PC-3 (cell line): ENCODE measurements around the gene ABCA7. TPM values are rescaled to one million over a fixed set of nuclear protein-coding genes. Genes with fewer than 3 reads are reported as not detected.

Experiments used
- ATAC-seq: fragments of 200-7000 bp; cut with Tn5 transposase; 2 replicates; pipeline ENCODE4 v1.9.1; 2020; ENCODE audit warnings: mild to moderate bottlenecking, moderate library complexity
- BruUV-seq: library from RNA; stranded (reverse); fragments of 400-500 nt; replicated peaks from 2 replicates; lab custom pipeline; 2021; lab: Mats Ljungman, UMichigan
- CTCF ChIA-PET: fragments of 300-600 bp; sonication (Branson Sonifier 250); formaldehyde crosslinking; loops from one replicate; lab custom pipeline; 2022; ENCODE audit warnings: antibody characterized with exemption; lab: Charles Lee
- POLR2A ChIA-PET: fragments of 300-600 bp; sonication (Branson Sonifier 250); formaldehyde crosslinking; loops from one replicate; lab custom pipeline; 2022; ENCODE audit warnings: antibody characterized with exemption; ENCODE audit not compliant: unreplicated experiment; lab: Charles Lee
- DNase-seq: peaks from one replicate; pipeline ENCODE4 v3.0.0-alpha.2; 2015
- H2AFZ ChIP-seq: fragments of 300-600 bp; sonication (generic); 2 replicates; pipeline ENCODE4 v1.6.0; 2016; ENCODE audit warnings: antibody characterized with exemption, low read length
- H3F3A ChIP-seq: fragments of 300-600 bp; sonication (generic); one replicate; pipeline ENCODE4 v1.6.0; 2017; ENCODE audit warnings: antibody characterized with exemption, low read length, control low read depth, mild to moderate bottlenecking; ENCODE audit not compliant: unreplicated experiment
- H3K27ac ChIP-seq: fragments of 300-600 bp; sonication (generic); 2 replicates; pipeline ENCODE4 v1.5.1; 2016; ENCODE audit warnings: mild to moderate bottlenecking, low read length
- H3K27me3 ChIP-seq: fragments of 300-600 bp; sonication (generic); 2 replicates; pipeline ENCODE4 v1.6.1; 2016; ENCODE audit warnings: low read length, mixed read lengths
- H3K36me3 ChIP-seq: fragments of 300-600 bp; sonication (generic); 2 replicates; pipeline ENCODE4 v1.6.1; 2016; ENCODE audit warnings: low read depth, mixed run types, low read length, mixed read lengths
- H3K4me1 ChIP-seq: fragments of 300-600 bp; sonication (generic); 2 replicates; pipeline ENCODE4 v1.5.1; 2016; ENCODE audit warnings: low read length; ENCODE audit not compliant: insufficient read depth
- H3K4me2 ChIP-seq: fragments of 300-600 bp; sonication (generic); 2 replicates; pipeline ENCODE4 v1.6.0; 2016; ENCODE audit warnings: low read length
- H3K4me3 ChIP-seq: fragments of 300-600 bp; sonication (generic); 2 replicates; pipeline ENCODE4 v1.5.1; 2016; ENCODE audit warnings: mild to moderate bottlenecking, low read length, mixed read lengths
- H3K79me2 ChIP-seq: fragments of 300-600 bp; sonication (generic); 2 replicates; pipeline ENCODE4 v1.6.1; 2017; ENCODE audit warnings: low read length, mixed read lengths
- H3K9ac ChIP-seq: fragments of 300-600 bp; sonication (generic); 2 replicates; pipeline ENCODE4 v1.6.0; 2016; ENCODE audit warnings: mild to moderate bottlenecking, low read length
- H3K9me2 ChIP-seq: fragments of 300-600 bp; sonication (generic); replicated peaks from 2 replicates; pipeline ENCODE4 v1.6.1; 2016; ENCODE audit warnings: mixed run types, low read length, mixed read lengths
- H3K9me3 ChIP-seq: fragments of 300-600 bp; sonication (generic); 2 replicates; pipeline ENCODE4 v1.6.1; 2016; ENCODE audit warnings: low read length, mixed read lengths
- H4K20me1 ChIP-seq: fragments of 300-600 bp; sonication (generic); 2 replicates; pipeline ENCODE4 v1.6.1; 2016; ENCODE audit warnings: low read length, mixed read lengths
- CTCF ChIP-seq: fragments of 300-600 bp; sonication (generic); conservative IDR thresholded peaks from 2 replicates; pipeline ENCODE4 v1.5.1; 2017; ENCODE audit warnings: antibody characterized with exemption, low read depth, mild to moderate bottlenecking, low read length
- EZH2 ChIP-seq: fragments of 300-600 bp; sonication (generic); IDR thresholded peaks from one replicate; pipeline ENCODE4 v1.6.1; 2017; ENCODE audit warnings: antibody characterized with exemption, mild to moderate bottlenecking, low read length; ENCODE audit not compliant: unreplicated experiment
- EZH2phosphoT487 ChIP-seq: fragments of 300-600 bp; sonication (generic); IDR thresholded peaks from 2 replicates; pipeline ENCODE4 v1.6.1; 2018; ENCODE audit warnings: mild to moderate bottlenecking, antibody characterized with exemption, low read length, borderline replicate concordance
- intact Hi-C: fragments of 100-400 bp; cut with micrococcal nuclease; formaldehyde crosslinking; loops from 2 replicates; pipeline ENCODE4 v1.9.0; 2023
- total RNA-seq: library from RNA; depleted of rRNA; stranded (reverse); fragments of >200 nt; gene quantifications from 2 replicates; pipeline ENCODE4 v1.2.3, GENCODE V29; 2014

ABCA7 gene
- total RNA-seq, 1 experiment from 2014 or later, result 27.3 TPM

DNA sequence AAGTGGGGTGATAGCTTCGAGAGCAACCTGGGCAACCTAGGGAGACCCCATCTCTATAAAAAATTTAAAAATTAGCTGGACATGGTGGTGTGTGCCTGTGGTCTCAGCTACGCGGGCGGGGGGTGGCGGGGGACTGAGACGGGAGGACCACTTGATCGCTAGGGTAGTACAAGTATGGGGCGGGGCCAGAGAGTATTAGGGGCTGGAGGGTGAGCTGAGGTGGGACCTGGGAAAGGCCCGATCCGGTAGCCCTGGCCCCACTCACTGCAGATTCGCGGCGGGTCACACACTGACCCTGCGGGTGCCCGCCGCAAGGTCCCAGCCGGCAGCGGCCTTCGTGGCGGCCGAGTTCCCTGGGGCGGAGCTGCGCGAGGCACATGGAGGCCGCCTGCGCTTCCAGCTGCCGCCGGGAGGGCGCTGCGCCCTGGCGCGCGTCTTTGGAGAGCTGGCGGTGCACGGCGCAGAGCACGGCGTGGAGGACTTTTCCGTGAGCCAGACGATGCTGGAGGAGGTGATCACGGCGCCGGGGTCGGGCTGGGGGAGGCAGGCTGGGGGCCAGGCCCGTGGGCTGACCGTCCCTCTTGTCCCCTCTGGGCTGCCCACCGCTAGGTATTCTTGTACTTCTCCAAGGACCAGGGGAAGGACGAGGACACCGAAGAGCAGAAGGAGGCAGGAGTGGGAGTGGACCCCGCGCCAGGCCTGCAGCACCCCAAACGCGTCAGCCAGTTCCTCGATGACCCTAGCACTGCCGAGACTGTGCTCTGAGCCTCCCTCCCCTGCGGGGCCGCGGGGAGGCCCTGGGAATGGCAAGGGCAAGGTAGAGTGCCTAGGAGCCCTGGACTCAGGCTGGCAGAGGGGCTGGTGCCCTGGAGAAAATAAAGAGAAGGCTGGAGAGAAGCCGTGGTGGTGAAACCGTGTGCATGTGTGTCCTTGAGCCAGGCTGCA lies 25.0 kb downstream of the ABCA7 start:
- BruUV-seq, result no TSS peak
- H3K27ac ChIP-seq, result peak overlapping the region; percentile 53
- H3K4me1 ChIP-seq, result peaks cover 18% of the 10 kb centered on the region
- DNase-seq (peak; percentile 69), ATAC-seq (peak; percentile 63)
- CTCF ChIA-PET, result interaction anchor here (0.6 kb wide), 1 partner anchor 135 kb away, joined by 3 read pairs; no protein-coding TSS in a partner anchor
- H3K4me3 ChIP-seq, result no peak overlapping the region
- no peaks in the 10 kb centered on the region for H3K9me2 ChIP-seq
- H3K36me3 ChIP-seq, result no peaks in the 10 kb centered on the region
- POLR2A ChIA-PET, result interaction anchor here (0.6 kb wide), 2 partner anchors 11 to 81 kb away, joined by 3 to 5 read pairs; partner anchors contain the start of gene WDR18
- 0 out of 2 replicates have a peak, but pooled peaks cover 4% of the 10 kb centered on the region for H3K79me2 ChIP-seq
- H3K4me2 ChIP-seq, result peak overlapping the region; percentile 87
- H2AFZ ChIP-seq, result peak overlapping the region; percentile 54
- H3K9ac ChIP-seq, result no peak overlapping the region
- no peaks in the 10 kb centered on the region for H3K9me3 ChIP-seq
- H3F3A ChIP-seq, result no peaks in the 10 kb centered on the region
- intact Hi-C loops, result loop anchor here (5.0 kb wide), 1 partner anchor 37 kb away; the partner anchor contains the start of gene GPX4
- no peaks in the 10 kb centered on the region for H4K20me1 ChIP-seq
- no peaks in the 10 kb centered on the region for H3K27me3 ChIP-seq
- no peak for TF ChIP-seq EZH2
- peak; percentile 59 for TF ChIP-seq CTCF
- no peak for TF ChIP-seq EZH2phosphoT487

GRCh38 chr19:1065606-1066109 lies 25.8 kb downstream of the ABCA7 start:
- peak; percentile 68 for ATAC-seq
- ChIA-PET CTCF (no interaction called here), POLR2A (interaction anchor here (0.6 kb wide), 2 partner anchors 10 to 82 kb away, joined by 3 to 5 read pairs; partner anchors contain the start of gene WDR18)
- Histone ChIP-seq H3K4me2 (peak overlapping the region; percentile 87), H3K79me2 (0 out of 2 replicates have a peak, but pooled peaks cover 4% of the 10 kb centered on the region), H3K9me2 (no peaks in the 10 kb centered on the region), H3K27me3 (no peaks in the 10 kb centered on the region), H3K4me3 (peak overlapping the region; percentile 73; the same call in 1 of the 2 replicates), H3K36me3 (no peaks in the 10 kb centered on the region), H3K9ac (no peak overlapping the region), H3F3A (no peaks in the 10 kb centered on the region), H3K4me1 (peaks cover 18% of the 10 kb centered on the region), H3K9me3 (no peaks in the 10 kb centered on the region), H2AFZ (no peak overlapping the region), H4K20me1 (no peaks in the 10 kb centered on the region), H3K27ac (peak overlapping the region; percentile 53)
- BruUV-seq, result no TSS peak
- TF ChIP-seq EZH2phosphoT487, result no peak
- TF ChIP-seq CTCF, result no peak
- no peak for TF ChIP-seq EZH2
- intact Hi-C loops, result loop anchor here (5.0 kb wide), 1 partner anchor 37 kb away; the partner anchor contains the start of gene GPX4
- peak; percentile 72 for DNase-seq
